Endodermal cell (in vitro differentiated cells): Measurements from ENCODE around the gene S100A8. TPM values are rescaled to one million over a fixed set of nuclear protein-coding genes. Genes with fewer than 3 reads are reported as not detected.

Experiments
- DNase-seq: peaks from one replicate; pipeline ENCODE4 v3.0.0-alpha.2; 2017
- H3K27ac ChIP-seq: 2 replicates; pipeline ENCODE4 v1.5.1; 2013; ENCODE audit warnings: mild to moderate bottlenecking, low read depth, low read length, moderate library complexity
- H3K27me3 ChIP-seq: 2 replicates; pipeline ENCODE4 v1.6.1; 2013; ENCODE audit warnings: mild to moderate bottlenecking, low read length, moderate library complexity; ENCODE audit not compliant: insufficient read depth, control insufficient read depth, poor library complexity, severe bottlenecking
- H3K36me3 ChIP-seq: 2 replicates; pipeline ENCODE4 v1.7.0; 2013; ENCODE audit warnings: mild to moderate bottlenecking, low read length, moderate library complexity; ENCODE audit not compliant: control insufficient read depth, insufficient read depth
- H3K4me1 ChIP-seq: one replicate; pipeline ENCODE4 v1.7.0; 2013; ENCODE audit warnings: low read length; ENCODE audit not compliant: control insufficient read depth, insufficient read depth
- H3K4me3 ChIP-seq: 2 replicates; pipeline ENCODE4 v1.5.1; 2013; ENCODE audit warnings: mild to moderate bottlenecking, low read length, moderate library complexity
- H3K9ac ChIP-seq: 2 replicates; pipeline ENCODE4 v1.6.1; 2013; ENCODE audit warnings: mild to moderate bottlenecking, low read length, moderate library complexity; ENCODE audit not compliant: poor library complexity, severe bottlenecking; ENCODE audit errors: extremely low read depth
- H3K9me3 ChIP-seq: 2 replicates; pipeline ENCODE4 v1.6.1; 2013; ENCODE audit warnings: mild to moderate bottlenecking, low read length, moderate library complexity; ENCODE audit not compliant: control insufficient read depth
- H3K27ac Mint-ChIP-seq: 2 replicates; pipeline ENCODE4 v1.8.0; 2020; ENCODE audit warnings: mixed read lengths
- H3K27me3 Mint-ChIP-seq: 2 replicates; pipeline ENCODE4 v1.8.0; 2021; ENCODE audit warnings: mild to moderate bottlenecking, mixed read lengths; ENCODE audit not compliant: insufficient read depth
- H3K36me3 Mint-ChIP-seq: 2 replicates; pipeline ENCODE4 v1.8.0; 2020; ENCODE audit warnings: low read depth, mixed read lengths
- H3K4me1 Mint-ChIP-seq: 2 replicates; pipeline ENCODE4 v1.8.0; 2020; ENCODE audit warnings: mixed read lengths
- H3K4me3 Mint-ChIP-seq: 2 replicates; pipeline ENCODE4 v1.8.0; 2020; ENCODE audit warnings: mild to moderate bottlenecking, moderate library complexity, mixed read lengths
- H3K9me3 Mint-ChIP-seq: 2 replicates; pipeline ENCODE4 v1.8.0; 2020; ENCODE audit warnings: mild to moderate bottlenecking, mixed read lengths
- WGBS, 2 experiments: methylation state at CpG; one replicate each; pipeline versions ENCODE4 v1.1.5 to v1.1.7; 2013; ENCODE audit warnings: missing lambda C conversion rate in 2 of 2, mixed read lengths in 1 of 2; ENCODE audit not compliant: insufficient coverage in 1 of 2, insufficient read length in 1 of 2; 5-methylcytosine and 5-hydroxymethylcytosine counted together
- long read RNA-seq, 4 experiments: library from polyadenylated mRNA in 2 of 4; library from RNA in 1 of 4; library from capped mRNA in 1 of 4; stranded (forward) in 3 of 4; unstranded in 1 of 4; transcript quantifications; one replicate each; pipeline ENCODE4 v2.0.0, GENCODE V29; 2020 to 2021; ENCODE audit warnings: inconsistent platforms in 1 of 4
- polyA plus RNA-seq, 2 experiments: library from polyadenylated mRNA; stranded (reverse); fragments of 50-300 nt; gene quantifications; one replicate each; pipeline ENCODE4 v1.2.3, GENCODE V29; 2013
- total RNA-seq, 2 donors: library from RNA; stranded (reverse); fragmentation: NEBNext Ultra II Directional in 1 of 2; extraction: Animal tissue kit (Norgen Biotek cat#: 25700) in 1 of 2; gene quantifications; 2 replicates in 1 of 2; 3 replicates in 1 of 2; pipeline ENCODE4 v1.2.1, GENCODE V29; 2021
- TF ChIP-seq, protein P1 (sequence below): fragments of 200-600 bp; sonication (generic); conservative IDR thresholded peaks from 2 replicates; pipeline ENCODE4 v1.5.0; 2021; ENCODE audit warnings: antibody characterized with exemption, mild to moderate bottlenecking

Gene S100A8
- total RNA-seq, result not detected
- not detected for polyA plus RNA-seq (2013, experiment 1 of 2)
- polyA plus RNA-seq (2013, experiment 2 of 2), result not detected
- long read RNA-seq, experiment 1, result 0 reads
- long read RNA-seq, experiment 2, result 0 reads
- long read RNA-seq, experiment 3, result 0 reads
- long read RNA-seq, experiment 4, result 0 reads

GRCh38 chr1:153390938-153391710, at the start of gene S100A8:
TSS of gene S100A8 (minus strand) at chr1:153391073. CDS start at chr1:153390535, 538 bp downstream.
- peaks cover 10% of the 10 kb centered on the region for H3K27me3 Mint-ChIP-seq
- TF ChIP-seq, protein P1, sequence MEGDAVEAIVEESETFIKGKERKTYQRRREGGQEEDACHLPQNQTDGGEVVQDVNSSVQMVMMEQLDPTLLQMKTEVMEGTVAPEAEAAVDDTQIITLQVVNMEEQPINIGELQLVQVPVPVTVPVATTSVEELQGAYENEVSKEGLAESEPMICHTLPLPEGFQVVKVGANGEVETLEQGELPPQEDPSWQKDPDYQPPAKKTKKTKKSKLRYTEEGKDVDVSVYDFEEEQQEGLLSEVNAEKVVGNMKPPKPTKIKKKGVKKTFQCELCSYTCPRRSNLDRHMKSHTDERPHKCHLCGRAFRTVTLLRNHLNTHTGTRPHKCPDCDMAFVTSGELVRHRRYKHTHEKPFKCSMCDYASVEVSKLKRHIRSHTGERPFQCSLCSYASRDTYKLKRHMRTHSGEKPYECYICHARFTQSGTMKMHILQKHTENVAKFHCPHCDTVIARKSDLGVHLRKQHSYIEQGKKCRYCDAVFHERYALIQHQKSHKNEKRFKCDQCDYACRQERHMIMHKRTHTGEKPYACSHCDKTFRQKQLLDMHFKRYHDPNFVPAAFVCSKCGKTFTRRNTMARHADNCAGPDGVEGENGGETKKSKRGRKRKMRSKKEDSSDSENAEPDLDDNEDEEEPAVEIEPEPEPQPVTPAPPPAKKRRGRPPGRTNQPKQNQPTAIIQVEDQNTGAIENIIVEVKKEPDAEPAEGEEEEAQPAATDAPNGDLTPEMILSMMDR, result no peak
- H3K9me3 Mint-ChIP-seq, result no peaks in the 10 kb centered on the region
- no peak within 1 kb of the TSS for H3K4me3 Mint-ChIP-seq
- H3K27ac Mint-ChIP-seq, result no peak within 1 kb of the TSS
- no peaks in the 10 kb centered on the region for H3K4me1 Mint-ChIP-seq
- 87 to 88% methylated on average over 5 to 6 of the region's 7 CpGs for WGBS, 2 experiments
- no peaks in the 10 kb centered on the region for H3K4me1 ChIP-seq
- H3K36me3 ChIP-seq, result no peaks in the 10 kb centered on the region
- no peak for DNase-seq
- H3K27ac ChIP-seq, result no peak within 1 kb of the TSS
- no peaks in the 10 kb centered on the region for H3K9me3 ChIP-seq
- no peaks in the 10 kb centered on the region for H3K36me3 Mint-ChIP-seq
- H3K27me3 ChIP-seq, result no peaks in the 10 kb centered on the region
- no peak within 1 kb of the TSS for H3K4me3 ChIP-seq
- H3K9ac ChIP-seq, result no peak within 1 kb of the TSS

DNA sequence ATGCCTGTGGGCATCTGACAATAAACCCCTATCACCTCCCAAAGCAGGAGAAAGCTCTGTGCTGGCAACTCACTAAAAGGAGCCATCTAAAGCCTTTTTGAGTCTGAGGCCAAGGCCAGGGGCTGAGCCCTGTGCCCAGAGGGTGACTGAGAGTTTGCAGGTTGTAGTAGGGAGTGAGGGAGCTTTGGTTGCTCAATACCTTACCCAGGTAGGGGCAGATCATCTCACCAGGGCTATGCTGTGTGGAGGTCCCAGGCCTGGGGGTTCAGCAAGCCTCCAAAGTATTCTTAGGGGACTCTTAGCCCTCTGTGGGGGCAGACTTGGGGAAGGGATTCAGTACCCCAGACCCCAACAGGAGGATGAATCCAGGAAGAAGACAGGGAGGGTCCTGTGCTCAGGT, 48.4 kb upstream of the S100A8 start:
- TF ChIP-seq, protein P1, result no peak
- peaks cover 18% of the 10 kb centered on the region for H3K27me3 ChIP-seq
- H3K9me3 ChIP-seq, result no peaks in the 10 kb centered on the region
- H3K27ac Mint-ChIP-seq, result no peak overlapping the region
- H3K4me1 Mint-ChIP-seq, result no peaks in the 10 kb centered on the region
- no peak overlapping the region for H3K9ac ChIP-seq
- H3K4me3 Mint-ChIP-seq, result no peak overlapping the region
- peaks cover 4% of the 10 kb centered on the region for H3K27me3 Mint-ChIP-seq
- H3K36me3 ChIP-seq, result no peaks in the 10 kb centered on the region
- H3K9me3 Mint-ChIP-seq, result no peaks in the 10 kb centered on the region
- no peak overlapping the region for H3K4me3 ChIP-seq
- H3K36me3 Mint-ChIP-seq, result no peaks in the 10 kb centered on the region
- H3K27ac ChIP-seq, result no peak overlapping the region
- no peak for DNase-seq
- H3K4me1 ChIP-seq, result no peaks in the 10 kb centered on the region

- WGBS, 2 experiments, result 74 to 76% methylated on average over 5 to 7 of the region's 7 CpGs
- no peaks in the 10 kb centered on the region for H3K4me1 ChIP-seq
- Mint-ChIP-seq H3K27me3 (peaks cover 4% of the 10 kb centered on the region), H3K4me1 (no peaks in the 10 kb centered on the region), H3K4me3 (no peak overlapping the region), H3K9me3 (no peaks in the 10 kb centered on the region), H3K36me3 (no peaks in the 10 kb centered on the region), H3K27ac (no peak overlapping the region)
- H3K4me3 ChIP-seq, result no peak overlapping the region
- no peak overlapping the region for H3K27ac ChIP-seq
- no peaks in the 10 kb centered on the region for H3K9me3 ChIP-seq
- no peak for DNase-seq
- TF ChIP-seq, protein P1, result no peak
- no peaks in the 10 kb centered on the region for H3K36me3 ChIP-seq
- peaks cover 18% of the 10 kb centered on the region for H3K27me3 ChIP-seq
- H3K9ac ChIP-seq, result no peak overlapping the region
Observed at GRCh38 chr1:153438599-153438998, 47.7 kb upstream of the S100A8 start.
